GM12878 (cell line): Measurements from ENCODE around the gene AARSD1. TPM values are rescaled to one million over a fixed set of nuclear protein-coding genes. Genes with fewer than 3 reads are reported as not detected.

Experiments used
- ATAC-seq: fragments of 200-7000 bp; cut with Tn5 transposase; 3 replicates; pipeline ENCODE4 v1.9.1; 2020; ENCODE audit warnings: mild to moderate bottlenecking, moderate library complexity
- BruUV-seq: library from RNA; stranded (reverse); fragments of 400-500 nt; replicated peaks from 2 replicates; lab custom pipeline; 2021; lab: Mats Ljungman, UMichigan
- CTCF ChIA-PET: fragments of 300-600 bp; sonication (Branson Sonifier 250); formaldehyde crosslinking; extraction: SDS; loops from one replicate; lab custom pipeline; 2021; ENCODE audit warnings: inconsistent platforms; lab: Yijun Ruan, JAX
- POLR2A ChIA-PET: fragments of 350-600 bp; formaldehyde crosslinking; extraction: SDS; loops from one replicate; lab custom pipeline; 2021; ENCODE audit warnings: inconsistent platforms; lab: Charles Lee
- RAD21 ChIA-PET: fragments of 300-600 bp; sonication (Branson Sonifier 250); formaldehyde crosslinking; loops from one replicate; lab custom pipeline; 2023; ENCODE audit warnings: antibody characterized with exemption; ENCODE audit not compliant: unreplicated experiment; lab: Charles Lee
- SMC1A ChIA-PET: fragments of 300-600 bp; sonication (Branson Sonifier 250); formaldehyde crosslinking; loops from one replicate; lab custom pipeline; 2023; ENCODE audit not compliant: unreplicated experiment, uncharacterized antibody; lab: Charles Lee
- DNase-seq: peaks from one replicate; pipeline ENCODE4 v3.0.0-alpha.2; 2011; ENCODE audit warnings: low read depth, low spot score
- FAIRE-seq: peaks from 3 replicates; lab custom pipeline; 2011; peaks lifted over from hg19 to GRCh38; lab: Jason Lieb, UNC
- H2AFZ ChIP-seq: 2 replicates; pipeline ENCODE4 v1.6.0; 2011; ENCODE audit warnings: low read depth, low read length, control low read depth; ENCODE audit not compliant: control insufficient read depth
- H3K27ac ChIP-seq: 2 replicates; pipeline ENCODE4 v1.5.1; 2011; ENCODE audit warnings: control low read depth; ENCODE audit not compliant: control insufficient read depth, insufficient read depth
- H3K27me3 ChIP-seq, 2 experiments: replicated peaks in 1 of 2; 2 replicates each; pipeline versions ENCODE4 v1.6.0 to v1.6.1; 2011; ENCODE audit warnings: low read length in 1 of 2; ENCODE audit not compliant: control insufficient read depth in 2 of 2, insufficient read depth in 2 of 2
- H3K36me3 ChIP-seq, 2 experiments: 2 replicates each; pipeline ENCODE4 v1.5.1; 2011; ENCODE audit warnings: low read length in 1 of 2; ENCODE audit not compliant: control insufficient read depth in 2 of 2, insufficient read depth in 2 of 2
- H3K4me1 ChIP-seq: 2 replicates; pipeline ENCODE4 v1.6.1; 2011; ENCODE audit warnings: mild to moderate bottlenecking, low read length, moderate library complexity, mixed read lengths; ENCODE audit not compliant: control insufficient read depth, insufficient read depth
- H3K4me2 ChIP-seq: 2 replicates; pipeline ENCODE4 v1.6.0; 2011; ENCODE audit warnings: control low read depth; ENCODE audit not compliant: control insufficient read depth, insufficient read depth
- H3K4me3 ChIP-seq: fragments of 200-600 bp; sonication (generic); 2 replicates; pipeline ENCODE4 v1.5.1; 2016
- H3K79me2 ChIP-seq: 2 replicates; pipeline ENCODE4 v1.6.0; 2011; ENCODE audit warnings: low read length; ENCODE audit not compliant: control insufficient read depth, insufficient read depth
- H3K9ac ChIP-seq: 2 replicates; pipeline ENCODE4 v1.8.0; 2011; ENCODE audit warnings: low read length, control low read depth, mixed read lengths; ENCODE audit not compliant: control insufficient read depth, insufficient read depth
- H3K9me3 ChIP-seq: replicated peaks from 3 replicates; pipeline ENCODE4 v1.5.1; 2011; ENCODE audit warnings: mild to moderate bottlenecking, low read length; ENCODE audit not compliant: control insufficient read depth, insufficient read depth
- H4K20me1 ChIP-seq: 2 replicates; pipeline ENCODE4 v1.6.0; 2011; ENCODE audit not compliant: control insufficient read depth, insufficient read depth
- BCL11A ChIP-seq: IDR thresholded peaks from 2 replicates; pipeline ENCODE4 v1.6.1; 2011; ENCODE audit warnings: low read depth, low read length
- BMI1 ChIP-seq: fragments of 450-650 bp; IDR thresholded peaks from 2 replicates; pipeline ENCODE4 v1.6.1; 2016; ENCODE audit warnings: mild to moderate bottlenecking, moderate library complexity, borderline replicate concordance
- CREM ChIP-seq: IDR thresholded peaks from 2 replicates; pipeline ENCODE4 v1.6.1; 2014; ENCODE audit warnings: antibody characterized with exemption, low read depth
- EGR1 ChIP-seq, 2 experiments: IDR thresholded peaks; 1 replicate in 1 of 2; 2 replicates in 1 of 2; pipeline ENCODE4 v1.6.1; 2011 to 2012; ENCODE audit warnings: low read depth in 2 of 2, low read length in 2 of 2, borderline replicate concordance in 1 of 2, mild to moderate bottlenecking in 1 of 2, moderate library complexity in 1 of 2
- EP300 ChIP-seq, 2 experiments: fragments of 150-350 bp in 1 of 2; IDR thresholded peaks; 2 replicates each; pipeline ENCODE4 v1.6.1; 2011 to 2012; ENCODE audit warnings: low read depth in 2 of 2, low read length in 2 of 2, borderline replicate concordance in 1 of 2, improper control_type of control experiment in 1 of 2, inconsistent platforms in 1 of 2; ENCODE audit not compliant: control insufficient read depth in 1 of 2
- ESRRA ChIP-seq: IDR thresholded peaks from 2 replicates; pipeline ENCODE4 v1.6.1; 2012; ENCODE audit warnings: mild to moderate bottlenecking, low read length, improper control_type of control experiment
- FOXK2 ChIP-seq: fragments of 450-650 bp; IDR thresholded peaks from 2 replicates; pipeline ENCODE4 v1.6.1; 2017; ENCODE audit warnings: mild to moderate bottlenecking, moderate library complexity
- FOXM1 ChIP-seq: IDR thresholded peaks from 2 replicates; pipeline ENCODE4 v1.6.1; 2012; ENCODE audit warnings: low read depth, mild to moderate bottlenecking, inconsistent platforms, low read length, moderate library complexity
- IRF4 ChIP-seq: IDR thresholded peaks from 2 replicates; pipeline ENCODE4 v1.6.1; 2011; ENCODE audit warnings: low read depth, low read length
- JUND ChIP-seq: IDR thresholded peaks from 2 replicates; pipeline ENCODE4 v1.6.1; 2012; ENCODE audit warnings: low read depth, mild to moderate bottlenecking, low read length, improper control_type of control experiment, moderate library complexity
- KDM1A ChIP-seq: fragments of 200-600 bp; sonication (generic); IDR thresholded peaks from 2 replicates; pipeline ENCODE4 v1.6.1; 2016; ENCODE audit warnings: borderline replicate concordance
- MEF2A ChIP-seq: IDR thresholded peaks from 2 replicates; pipeline ENCODE4 v1.6.1; 2011; ENCODE audit warnings: low read depth, mild to moderate bottlenecking, low read length, moderate library complexity; ENCODE audit not compliant: insufficient read depth
- NFYA ChIP-seq: IDR thresholded peaks from 2 replicates; pipeline ENCODE4 v1.6.1; 2011; ENCODE audit warnings: low read depth, mild to moderate bottlenecking, low read length, improper control_type of control experiment, borderline replicate concordance
- NFYB ChIP-seq: IDR thresholded peaks from 2 replicates; pipeline ENCODE4 v1.6.1; 2011; ENCODE audit warnings: low read depth, mild to moderate bottlenecking, low read length, improper control_type of control experiment, moderate library complexity; ENCODE audit not compliant: insufficient read depth
- NR2F1 ChIP-seq: fragments of 450-650 bp; conservative IDR thresholded peaks from 2 replicates; pipeline ENCODE4 v1.6.1; 2017; ENCODE audit warnings: mild to moderate bottlenecking
- PML ChIP-seq: IDR thresholded peaks from 2 replicates; pipeline ENCODE4 v1.6.1; 2012; ENCODE audit warnings: low read length, inconsistent platforms
- RUNX3 ChIP-seq: IDR thresholded peaks from 2 replicates; pipeline ENCODE4 v1.6.1; 2012; ENCODE audit warnings: low read length, inconsistent platforms
- SUPT20H ChIP-seq: IDR thresholded peaks from 2 replicates; pipeline ENCODE4 v1.6.1; 2011; ENCODE audit warnings: low read depth, mild to moderate bottlenecking, low read length, moderate library complexity, borderline replicate concordance; ENCODE audit not compliant: control insufficient read depth
- TARDBP ChIP-seq: IDR thresholded peaks from 2 replicates; pipeline ENCODE4 v1.6.1; 2016; ENCODE audit warnings: borderline replicate concordance
- YY1 ChIP-seq: IDR thresholded peaks from 2 replicates; pipeline ENCODE4 v1.6.1; 2011; ENCODE audit warnings: low read depth, mild to moderate bottlenecking, low read length
- WGBS: methylation state at CpG from one replicate; pipeline ENCODE4 v1.1.6; 2016; ENCODE audit warnings: low lambda C conversion rate; ENCODE audit not compliant: insufficient replicate concordance, insufficient coverage; ENCODE audit errors: missing lambda C conversion rate; 5-methylcytosine and 5-hydroxymethylcytosine counted together
- in situ Hi-C: fragments of 300-500 bp; cut with MboI; formaldehyde crosslinking; loops from 9 replicates; pipeline ENCODE4 v1.14.3; 2018; ENCODE audit warnings: mixed read lengths
- intact Hi-C: fragments of 100-400 bp; cut with micrococcal nuclease; formaldehyde crosslinking; loops from one replicate; pipeline ENCODE4 v1.14.2; 2022; ENCODE audit not compliant: unreplicated experiment
- polyA plus RNA-seq, 11 experiments: library from polyadenylated mRNA; depleted of rRNA in 4 of 11; unstranded in 6 of 11; stranded (reverse) in 5 of 11; fragments of >200 nt; fragmentation: Nextera tagmentation in 4 of 11; fragmentation: Illumina TruSeq in 1 of 11; extraction: Ambion mirVana in 4 of 11; extraction: Trizol in 1 of 11; gene quantifications; 1 replicate in 1 of 11; 2 replicates in 10 of 11; pipeline versions ENCODE4 v1.2.1 to v1.2.3, GENCODE V29; 2011 to 2016; ENCODE audit warnings: inconsistent platforms in 2 of 11, missing spikeins in 2 of 11, low read depth in 1 of 11
- total RNA-seq, 4 experiments: library from RNA; depleted of rRNA in 3 of 4; stranded (reverse); fragments of >200 nt in 3 of 4; fragmentation: Illumina TruSeq in 1 of 4; extraction: Trizol in 1 of 4; gene quantifications; 2 replicates each; pipeline versions ENCODE4 v1.2.1 to v1.2.3, GENCODE V29; 2013 to 2021
- TF ChIP-seq, protein P1 (sequence below): fragments of 450-650 bp; IDR thresholded peaks from 2 replicates; pipeline ENCODE4 v1.6.1; 2017; ENCODE audit warnings: borderline replicate concordance
- TF ChIP-seq, protein P2 (sequence below): IDR thresholded peaks from 2 replicates; pipeline ENCODE4 v1.6.1; 2011; ENCODE audit warnings: low read depth, mild to moderate bottlenecking, low read length, moderate library complexity, borderline replicate concordance; ENCODE audit errors: extremely low read depth

AARSD1 gene
- total and polyA plus RNA-seq, 10 of the 15 experiments (the other 5 are each of a cell fraction or from before 2014, with no cell fraction given), result 32.2 to 86.2 (median 52.8) TPM

DNA sequence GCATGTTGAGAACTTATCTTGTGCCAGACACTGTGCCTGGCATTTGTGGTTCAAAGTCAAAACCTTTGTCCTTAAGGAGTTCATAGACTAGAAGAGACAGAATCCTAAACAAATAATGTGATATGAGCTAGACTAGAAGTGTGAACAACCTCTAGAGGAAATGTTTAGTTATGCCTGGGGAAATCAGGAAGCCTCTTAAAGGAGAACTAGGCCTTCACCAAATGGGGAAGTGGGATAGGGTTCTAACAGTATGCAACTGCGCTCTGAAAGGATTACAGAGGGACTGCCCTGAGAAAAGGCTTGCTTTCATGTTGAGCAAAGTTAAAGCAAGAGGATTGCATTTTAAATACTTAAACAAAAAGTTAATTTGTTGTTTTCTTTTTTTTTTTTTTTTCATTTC is 21.0 kb upstream of the AARSD1 start:
- Histone ChIP-seq H3K9me3 (no peaks in the 10 kb centered on the region), H2AFZ (no peak overlapping the region), H3K36me3 (peaks cover 5 to 21% of the 10 kb centered on the region in 2 experiments), H3K4me3 (peak overlapping the region; percentile 35), H3K9ac (peak overlapping the region; percentile 32), H4K20me1 (no peaks in the 10 kb centered on the region), H3K4me1 (peaks cover 20% of the 10 kb centered on the region), H3K27ac (peak overlapping the region; percentile 79), H3K79me2 (peaks cover 40% of the 10 kb centered on the region), H3K4me2 (peak overlapping the region; percentile 78), H3K27me3 (no peaks in the 10 kb centered on the region)
- ChIA-PET SMC1A (interaction anchor here (0.7 to 5.8 kb wide), 7 partner anchors 11 to 146 kb away, joined by 3 to 47 read pairs (median 4); partner anchors contain the start of genes AARSD1, IFI35 and RPL27), CTCF (interaction anchor here (1.0 to 6.4 kb wide), 6 partner anchors 12 to 407 kb away, joined by 3 to 66 read pairs (median 4); partner anchors contain the start of genes AARSD1, BECN1, RND2 and RPL27), RAD21 (interaction anchor here (0.6 to 3.3 kb wide), 5 partner anchors 13 to 222 kb away, joined by 3 to 31 read pairs (median 5); partner anchors contain the start of genes IFI35, RPL27 and VAT1), POLR2A (interaction anchor here (0.6 to 3.3 kb wide), 9 partner anchors 9 to 512 kb away, joined by 3 to 21 read pairs (median 3); partner anchors contain the start of gene RPL27)
- peak; percentile 83 for ATAC-seq
- intact Hi-C loops (no loop called here), in situ Hi-C loops (no loop called here)
- no TSS peak for BruUV-seq
- DNase-seq, result peak; percentile 73
- 0% methylated on average over 1 of the region's 1 CpG for WGBS
- FAIRE-seq, result peak; percentile 80
- TF ChIP-seq EP300 (IDR thresholded peaks at IDR 0.05; ENCODE audit: borderline replicate concordance in 1 of 2, control insufficient read depth in 1 of 2, low read depth in 2 of 2, low read length in 2 of 2), result peak in 1 of 2 experiments; percentile 74; a peak in 1 of 4 replicates
- no peak for TF ChIP-seq ESRRA
- no peak for TF ChIP-seq BCL11A
- no peak for TF ChIP-seq FOXK2
- no peak for TF ChIP-seq KDM1A
- TF ChIP-seq, protein P1, sequence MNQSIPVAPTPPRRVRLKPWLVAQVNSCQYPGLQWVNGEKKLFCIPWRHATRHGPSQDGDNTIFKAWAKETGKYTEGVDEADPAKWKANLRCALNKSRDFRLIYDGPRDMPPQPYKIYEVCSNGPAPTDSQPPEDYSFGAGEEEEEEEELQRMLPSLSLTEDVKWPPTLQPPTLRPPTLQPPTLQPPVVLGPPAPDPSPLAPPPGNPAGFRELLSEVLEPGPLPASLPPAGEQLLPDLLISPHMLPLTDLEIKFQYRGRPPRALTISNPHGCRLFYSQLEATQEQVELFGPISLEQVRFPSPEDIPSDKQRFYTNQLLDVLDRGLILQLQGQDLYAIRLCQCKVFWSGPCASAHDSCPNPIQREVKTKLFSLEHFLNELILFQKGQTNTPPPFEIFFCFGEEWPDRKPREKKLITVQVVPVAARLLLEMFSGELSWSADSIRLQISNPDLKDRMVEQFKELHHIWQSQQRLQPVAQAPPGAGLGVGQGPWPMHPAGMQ, result no peak
- no peak for TF ChIP-seq TARDBP
- TF ChIP-seq, protein P2, sequence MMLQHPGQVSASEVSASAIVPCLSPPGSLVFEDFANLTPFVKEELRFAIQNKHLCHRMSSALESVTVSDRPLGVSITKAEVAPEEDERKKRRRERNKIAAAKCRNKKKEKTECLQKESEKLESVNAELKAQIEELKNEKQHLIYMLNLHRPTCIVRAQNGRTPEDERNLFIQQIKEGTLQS, result no peak
- peak; percentile 38; the same call in 1 of the 2 replicates for TF ChIP-seq RUNX3
- no peak for TF ChIP-seq MEF2A
- TF ChIP-seq IRF4, result peak; percentile 86
- TF ChIP-seq NR2F1, result no peak
- no peak for TF ChIP-seq YY1
- no peak for TF ChIP-seq SUPT20H
- TF ChIP-seq JUND, result no peak
- TF ChIP-seq NFYA, result no peak
- no peak for TF ChIP-seq EGR1 (IDR thresholded peaks at IDR 0.05; ENCODE audit: borderline replicate concordance in 1 of 2, low read depth in 2 of 2, low read length in 2 of 2)
- TF ChIP-seq CREM, result no peak
- no peak for TF ChIP-seq FOXM1
- TF ChIP-seq NFYB, result no peak
- TF ChIP-seq PML, result no peak; the same call in 1 of the 2 replicates
- TF ChIP-seq BMI1, result no peak
